GM12864 (cell line): Measurements from ENCODE around the gene STX5.

ENCODE experiments used
- DNase-seq: peaks from one replicate; pipeline ENCODE4 v3.0.0-alpha.2; 2011; ENCODE audit warnings: low read depth
- H3K4me3 ChIP-seq: 2 replicates; pipeline ENCODE4 v1.5.1; 2011; ENCODE audit warnings: mild to moderate bottlenecking, low read depth, low read length, control low read depth
- TF ChIP-seq, protein P1 (sequence below): IDR thresholded peaks from 2 replicates; pipeline ENCODE4 v1.5.1; 2011; ENCODE audit warnings: low read depth, mild to moderate bottlenecking, moderate library complexity, low read length, control low read depth, inconsistent platforms; ENCODE audit errors: missing control alignments

The STX5 gene

DNA sequence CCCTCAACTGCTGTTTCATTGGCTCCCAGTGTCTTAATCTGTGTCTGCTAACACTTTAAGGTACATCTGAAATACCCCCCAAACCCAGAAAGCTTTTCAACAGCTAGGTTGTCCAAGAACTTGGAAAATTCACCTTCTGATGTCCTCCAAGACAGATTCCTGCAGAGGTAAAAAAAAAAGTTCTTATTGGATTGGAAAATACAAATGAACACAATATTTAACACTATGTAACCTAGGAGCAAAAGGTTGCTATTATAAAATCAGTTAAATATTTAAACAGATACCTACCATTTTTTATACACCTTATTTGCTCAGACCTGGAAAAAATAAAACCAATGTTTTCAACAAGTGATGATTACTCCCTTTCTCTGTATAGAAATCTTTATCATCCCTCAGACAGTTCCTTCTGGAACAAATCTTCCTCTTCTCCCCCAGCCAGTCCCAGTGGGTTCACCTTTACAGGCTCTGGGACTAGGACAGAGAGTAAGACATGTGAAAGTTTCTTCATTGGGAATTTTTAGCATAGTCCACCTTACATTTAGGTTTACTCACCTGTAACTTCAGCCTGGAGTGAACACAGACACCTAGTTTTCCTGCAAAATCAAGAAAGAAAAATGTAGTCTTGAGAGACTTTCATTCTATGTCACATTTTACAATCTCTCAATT, 20.8 kb upstream of the STX5 start:
- TF ChIP-seq, protein P1, sequence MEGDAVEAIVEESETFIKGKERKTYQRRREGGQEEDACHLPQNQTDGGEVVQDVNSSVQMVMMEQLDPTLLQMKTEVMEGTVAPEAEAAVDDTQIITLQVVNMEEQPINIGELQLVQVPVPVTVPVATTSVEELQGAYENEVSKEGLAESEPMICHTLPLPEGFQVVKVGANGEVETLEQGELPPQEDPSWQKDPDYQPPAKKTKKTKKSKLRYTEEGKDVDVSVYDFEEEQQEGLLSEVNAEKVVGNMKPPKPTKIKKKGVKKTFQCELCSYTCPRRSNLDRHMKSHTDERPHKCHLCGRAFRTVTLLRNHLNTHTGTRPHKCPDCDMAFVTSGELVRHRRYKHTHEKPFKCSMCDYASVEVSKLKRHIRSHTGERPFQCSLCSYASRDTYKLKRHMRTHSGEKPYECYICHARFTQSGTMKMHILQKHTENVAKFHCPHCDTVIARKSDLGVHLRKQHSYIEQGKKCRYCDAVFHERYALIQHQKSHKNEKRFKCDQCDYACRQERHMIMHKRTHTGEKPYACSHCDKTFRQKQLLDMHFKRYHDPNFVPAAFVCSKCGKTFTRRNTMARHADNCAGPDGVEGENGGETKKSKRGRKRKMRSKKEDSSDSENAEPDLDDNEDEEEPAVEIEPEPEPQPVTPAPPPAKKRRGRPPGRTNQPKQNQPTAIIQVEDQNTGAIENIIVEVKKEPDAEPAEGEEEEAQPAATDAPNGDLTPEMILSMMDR = no peak
- H3K4me3 ChIP-seq = peak overlapping the region; percentile 95; the same call in 1 of the 2 replicates
- DNase-seq = no peak

DNA sequence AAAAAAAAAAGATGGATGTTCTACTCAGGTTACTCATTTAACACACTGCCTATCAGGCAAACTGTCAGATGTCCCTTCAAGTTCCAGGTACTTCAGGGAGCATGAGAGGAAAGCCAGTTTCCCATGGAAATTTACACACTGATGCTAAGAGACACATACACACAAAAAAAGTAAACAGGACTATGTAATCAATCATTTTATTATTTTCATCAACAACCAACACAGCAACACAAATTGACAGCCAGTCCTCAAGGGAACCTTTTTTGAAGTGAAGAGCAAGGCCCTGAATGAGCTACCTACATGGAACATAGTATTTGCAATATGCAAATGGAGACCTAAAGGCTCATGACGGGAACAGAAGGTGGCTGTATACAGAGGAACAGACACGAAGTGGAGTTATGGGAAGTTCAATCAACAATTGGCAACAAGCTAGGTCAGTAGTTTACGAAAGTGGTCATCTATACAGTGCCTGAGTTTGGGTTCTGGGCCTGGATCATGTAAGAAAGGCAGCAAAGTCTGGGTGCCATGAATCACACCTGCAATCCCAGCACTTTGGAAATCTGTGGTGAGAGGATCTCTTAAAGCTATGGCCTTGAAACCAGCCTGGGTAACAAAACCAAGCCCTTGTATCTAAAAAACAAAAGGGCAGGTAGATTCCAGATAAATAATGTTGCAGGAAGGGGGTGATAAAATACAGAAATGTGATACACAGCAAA, 20.1 kb upstream of the STX5 start:
- DNase-seq = no peak
- no peak overlapping the region; the same call in 1 of the 2 replicates for H3K4me3 ChIP-seq
- TF ChIP-seq, protein P1 = no peak

DNA sequence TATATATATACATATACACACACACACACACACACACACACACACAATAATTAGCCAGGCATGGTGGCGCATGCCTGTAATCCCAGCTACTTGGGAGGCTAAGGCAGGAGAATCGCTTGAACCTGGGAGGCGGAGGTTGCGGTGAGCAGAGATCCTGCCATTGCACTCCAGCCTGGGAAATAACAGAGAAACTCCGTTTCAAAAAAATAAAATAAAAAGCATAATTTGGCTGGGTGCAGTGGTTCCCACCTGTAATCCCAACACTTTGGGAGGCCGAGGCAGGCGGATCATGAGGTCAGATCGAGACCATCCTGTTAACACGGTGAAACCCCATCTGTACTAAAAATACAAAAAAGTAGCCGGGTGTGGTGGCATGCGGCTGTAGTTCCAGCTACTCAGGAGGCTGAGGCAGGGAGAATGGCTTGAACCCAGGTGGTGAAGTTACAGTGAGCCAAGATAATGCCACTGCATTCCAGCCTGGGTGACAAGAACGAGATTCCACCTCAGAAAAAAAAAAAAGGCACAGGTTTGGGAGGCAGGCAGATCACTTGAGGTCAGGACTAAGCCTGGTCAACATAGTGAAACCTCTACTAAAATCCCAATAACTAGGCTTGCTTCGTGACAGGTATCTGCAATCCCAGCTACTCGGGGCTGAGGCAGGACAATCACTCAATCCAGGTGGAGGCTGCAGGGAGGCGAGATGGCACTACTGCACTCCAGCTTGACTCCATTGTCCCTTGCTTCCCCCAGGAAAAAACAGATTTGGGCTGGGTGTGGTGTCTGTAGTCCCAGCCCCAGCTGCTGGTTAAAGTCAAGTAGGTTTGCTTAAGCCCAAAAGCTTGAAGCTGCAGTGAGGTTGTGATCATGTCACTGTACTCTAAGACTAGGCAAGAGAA, 19.3 kb upstream of the STX5 start:
- DNase-seq = no peak
- TF ChIP-seq, protein P1 = no peak
- H3K4me3 ChIP-seq = no peak overlapping the region

- TF ChIP-seq, protein P1 = no peak
- no peak for DNase-seq
- H3K4me3 ChIP-seq = no peak overlapping the region
Measured at GRCh38 chr11:62847767-62848314, 16.0 kb upstream of the STX5 start.

- no peak for DNase-seq
- TF ChIP-seq, protein P1 = no peak
Measured at GRCh38 chr11:62846177-62846576, 14.3 kb upstream of the STX5 start.

DNA sequence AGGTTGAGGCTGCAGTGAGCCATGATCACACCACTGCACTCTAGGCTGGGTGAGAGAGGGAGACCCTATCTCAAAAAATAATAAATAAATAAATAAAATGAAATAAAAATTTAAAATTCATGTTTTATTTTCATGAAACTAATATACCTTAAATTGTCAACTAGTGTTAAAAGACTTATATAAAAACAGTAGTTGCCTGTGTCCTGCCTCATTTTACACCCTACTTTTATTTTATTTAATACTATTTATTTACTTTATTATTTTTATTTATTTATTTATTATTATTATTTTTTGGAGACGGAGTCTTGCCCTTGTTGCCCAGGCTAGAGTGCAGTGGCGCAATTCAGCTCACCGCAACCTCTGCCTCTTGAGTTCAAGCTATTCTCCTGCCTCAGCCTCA, 12.3 kb upstream of the STX5 start:
- TF ChIP-seq, protein P1 = no peak
- DNase-seq = no peak
- no peak overlapping the region for H3K4me3 ChIP-seq

More at GRCh38 chr11:62846177-62846576, 14.3 kb upstream of the STX5 start:
- no peak overlapping the region for H3K4me3 ChIP-seq
